Astrocyte (in vitro differentiated cells and primary cell): ENCODE measurements around the gene C3orf85.

Experiments used
- CTCF ChIP-seq: IDR thresholded peaks from 2 replicates; pipeline ENCODE4 v1.5.1; 2011; ENCODE audit warnings: low read depth, mild to moderate bottlenecking, inconsistent platforms, low read length, moderate library complexity; ENCODE audit not compliant: insufficient read depth
- EZH2 ChIP-seq: IDR thresholded peaks from 2 replicates; pipeline ENCODE4 v1.6.1; 2012; ENCODE audit warnings: mild to moderate bottlenecking, low read length, inconsistent platforms; ENCODE audit not compliant: insufficient read depth

- no peak for TF ChIP-seq CTCF
- TF ChIP-seq EZH2 = no peak
These were observed 59.3 kb downstream of the C3orf85 start for GRCh38 chr3:109195815-109196214.
